GM19467 (cell line): ENCODE measurements around the gene NAA80.

Source experiments
- ATAC-seq: cut with Tn5 transposase; IDR thresholded peaks from one replicate; pipeline ENCODE4 v1.9.1; 2021; ENCODE audit warnings: mild to moderate bottlenecking, moderate library complexity; ENCODE audit not compliant: unreplicated experiment

Gene NAA80

GRCh38 chr3:50330330-50330729 lies 31.1 kb upstream of the NAA80 start:
- ATAC-seq, result no peak

GRCh38 chr3:50327943-50328691 lies 28.9 kb upstream of the NAA80 start, which contains the start of gene TUSC2:
Gene TUSC2 (minus strand): TSS chr3:50328223. CDS start chr3:50328099, 124 bp downstream.
- peak; percentile 73 for ATAC-seq

GRCh38 chr3:50327129-50327528 lies 27.9 kb upstream of the NAA80 start:
- ATAC-seq, result no peak

- no peak for ATAC-seq
Measured at GRCh38 chr3:50326182-50326541, 27.0 kb upstream of the NAA80 start.

GRCh38 chr3:50325497-50326181 lies 26.4 kb upstream of the NAA80 start:
- ATAC-seq, result no peak

GRCh38 chr3:50325113-50325480 lies 25.9 kb upstream of the NAA80 start:
- no peak for ATAC-seq

- ATAC-seq, result no peak
Measured at GRCh38 chr3:50324351-50325112, 25.3 kb upstream of the NAA80 start.

- ATAC-seq, result no peak
Measured at GRCh38 chr3:50323614-50324199, 24.5 kb upstream of the NAA80 start.

GRCh38 chr3:50323092-50323600 lies 23.9 kb upstream of the NAA80 start:
- ATAC-seq, result no peak

GRCh38 chr3:50322386-50323091 lies 23.3 kb upstream of the NAA80 start, which contains the start of gene HYAL2:
Gene HYAL2 (minus strand): TSS chr3:50322745. CDS start chr3:50320489, 2,256 bp downstream.
- ATAC-seq, result no peak

GRCh38 chr3:50322115-50322385 lies 22.8 kb upstream of the NAA80 start:
- ATAC-seq, result no peak

- peak; percentile 70 for ATAC-seq
Measured at GRCh38 chr3:50321336-50322114, 22.3 kb upstream of the NAA80 start.

GRCh38 chr3:50320853-50321335 lies 21.7 kb upstream of the NAA80 start:
- peak; percentile 33 for ATAC-seq

- no peak for ATAC-seq
Measured at GRCh38 chr3:50319894-50320625, 20.9 kb upstream of the NAA80 start.

GRCh38 chr3:50319181-50319893 lies 20.1 kb upstream of the NAA80 start:
- no peak for ATAC-seq

GRCh38 chr3:50318615-50319014 lies 19.4 kb upstream of the NAA80 start:
- no peak for ATAC-seq

- no peak for ATAC-seq
Measured at GRCh38 chr3:50318163-50318562, 19.0 kb upstream of the NAA80 start.

GRCh38 chr3:50317300-50317699 lies 18.1 kb upstream of the NAA80 start:
- no peak for ATAC-seq
